Inflammatory macrophage treated with lipopolysaccharide for 4 hours (primary cell): ENCODE results near the gene SYCP2.
"Not testable (repeated sequence)": the region's sequence is repeated elsewhere in the genome, so short reads cannot be mapped to it uniquely, and the experiment has no call there.

Experiments used
- DNase-seq: peaks from one replicate; pipeline ENCODE4 v3.0.0-alpha.2; 2020

Gene SYCP2

GRCh38 chr20:59903621-59904020 is 29.8 kb downstream of the SYCP2 start:
- DNase-seq, result no peak

DNA sequence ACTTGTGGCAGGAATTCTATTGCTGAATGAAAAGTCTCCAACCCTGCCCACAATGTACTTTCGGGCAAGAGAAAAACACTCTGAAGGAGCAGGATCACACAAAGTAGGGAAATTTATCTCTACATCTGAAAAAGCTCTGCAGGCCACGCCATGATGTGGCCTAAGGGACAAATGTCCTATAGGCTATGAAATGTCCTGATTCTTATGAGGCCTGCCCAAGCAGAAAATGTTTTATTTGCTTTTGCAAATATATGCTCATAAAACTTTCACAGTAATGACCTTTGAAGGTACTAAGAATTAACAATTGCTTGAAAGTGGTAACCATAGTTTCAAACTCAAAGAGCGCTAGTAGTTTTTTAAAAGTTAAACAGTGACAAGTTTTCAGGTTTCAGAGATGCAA is 31.0 kb downstream of the SYCP2 start:
- DNase-seq, result no peak

GRCh38 chr20:59895908-59896307 is 37.5 kb downstream of the SYCP2 start:
- DNase-seq, result no peak

DNA sequence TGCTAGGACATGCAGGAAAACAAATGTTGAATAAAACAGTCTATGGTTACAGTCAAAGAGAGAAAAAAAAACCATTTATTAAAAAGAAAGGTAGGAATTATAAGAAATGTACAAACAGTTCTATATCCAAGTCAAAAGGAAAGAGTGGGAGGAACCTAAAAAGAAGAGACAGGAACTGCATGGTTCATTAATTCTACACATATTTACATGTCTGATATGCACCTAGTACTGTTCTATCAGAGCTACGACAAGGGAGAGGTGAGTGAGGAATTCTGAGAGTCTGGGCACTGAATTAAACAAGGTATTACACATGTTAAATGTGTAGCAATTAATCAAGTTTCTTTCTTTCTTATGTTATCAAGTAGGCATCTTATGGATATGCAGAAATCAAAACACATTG is 41.9 kb downstream of the SYCP2 start:
- no peak for DNase-seq

DNA sequence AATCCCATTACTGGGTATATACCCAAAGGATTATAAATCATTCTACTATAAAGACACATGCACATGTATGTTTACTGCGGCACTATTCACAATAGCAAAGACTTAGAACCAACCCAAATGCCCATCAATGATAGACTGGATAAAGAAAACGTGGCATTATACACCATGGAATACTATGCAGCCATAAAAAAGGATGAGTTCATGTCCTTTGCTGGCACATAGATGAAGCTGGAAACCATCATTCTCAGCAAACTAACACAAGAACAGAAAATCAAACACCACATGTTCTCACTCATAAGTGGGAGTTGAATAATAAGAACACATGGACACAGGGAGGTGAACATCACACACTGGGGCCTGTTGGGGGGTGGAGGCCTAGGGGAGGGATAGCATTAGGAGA is 43.4 kb downstream of the SYCP2 start:
- DNase-seq, result not testable (repeated sequence)

GRCh38 chr20:59888050-59888449 is 45.4 kb downstream of the SYCP2 start:
- DNase-seq, result no peak

GRCh38 chr20:59884494-59884893 is 48.9 kb downstream of the SYCP2 start:
- no peak for DNase-seq

DNA sequence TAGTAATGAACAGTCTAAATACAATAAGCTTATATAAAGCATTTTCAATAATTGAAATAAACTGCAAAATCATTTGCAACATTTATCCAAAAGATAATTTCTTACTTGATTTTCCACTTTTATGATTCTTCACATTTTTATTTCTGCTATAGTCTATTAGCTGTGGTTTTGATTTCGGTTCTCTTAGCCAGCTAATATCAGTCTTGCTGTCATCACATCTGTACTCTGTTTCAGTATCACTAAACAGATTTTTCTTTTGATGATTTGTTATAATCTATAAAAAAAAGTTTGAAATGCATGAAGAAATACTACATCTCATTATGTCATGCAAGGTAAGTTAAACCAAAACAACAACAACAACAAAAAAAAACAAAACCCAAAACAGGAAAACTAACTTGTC is 53.2 kb downstream of the SYCP2 start:
- no peak for DNase-seq

DNA sequence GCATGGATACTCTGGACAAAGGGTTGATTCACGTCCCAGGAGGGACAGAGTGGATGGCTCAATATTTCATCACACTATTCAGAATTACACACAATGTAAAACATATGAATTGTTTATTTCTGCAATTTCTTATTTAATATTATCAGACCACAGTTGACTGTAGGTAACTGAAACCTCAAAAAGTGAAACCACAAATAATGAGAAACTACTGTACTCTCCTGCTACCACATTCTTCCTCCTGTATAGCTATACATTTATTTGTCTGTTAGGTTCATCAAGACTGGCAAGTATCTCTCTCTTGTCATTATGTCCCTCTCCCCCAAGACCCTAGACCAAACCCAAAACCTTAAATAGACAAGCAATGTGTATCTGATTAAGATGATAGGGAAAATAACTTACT is 60.0 kb downstream of the SYCP2 start:
- DNase-seq, result no peak

DNA sequence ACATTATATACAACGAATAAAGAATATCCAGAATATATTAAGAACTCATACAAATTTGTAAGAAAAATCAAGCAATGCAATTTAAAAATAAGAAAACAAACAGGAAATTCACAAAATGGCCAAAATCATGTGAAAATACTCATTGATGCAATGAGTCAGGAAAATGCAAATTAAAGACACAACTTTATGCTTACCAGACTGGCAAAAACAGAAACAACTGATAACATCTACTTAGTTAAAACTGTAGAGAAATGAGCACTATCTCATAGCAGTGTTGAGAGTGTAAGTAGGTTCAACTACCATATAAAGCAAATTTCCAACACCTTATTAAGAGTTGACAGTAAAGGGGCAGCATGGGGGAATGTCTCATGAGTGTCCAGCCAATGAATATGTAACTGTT is 62.3 kb downstream of the SYCP2 start:
- DNase-seq, result no peak

DNA sequence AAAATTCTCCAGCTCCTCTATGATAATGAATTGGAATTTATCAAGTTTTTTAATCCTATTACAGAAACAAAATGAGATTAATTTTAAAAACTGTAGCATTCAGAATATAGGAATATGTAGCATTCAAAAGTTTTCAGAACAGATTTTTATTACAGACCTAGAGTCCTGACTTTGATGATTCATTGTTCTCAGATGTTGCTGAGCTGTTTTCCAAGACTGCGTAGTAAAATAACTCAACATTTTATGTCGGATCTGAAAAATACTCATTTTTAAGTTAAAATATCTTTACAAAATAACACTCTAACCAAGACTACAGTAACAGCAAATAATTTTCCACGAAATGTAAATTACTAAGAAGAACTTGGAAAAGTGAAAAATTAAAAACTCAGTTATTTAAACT is 67.1 kb downstream of the SYCP2 start:
- DNase-seq, result no peak

DNA sequence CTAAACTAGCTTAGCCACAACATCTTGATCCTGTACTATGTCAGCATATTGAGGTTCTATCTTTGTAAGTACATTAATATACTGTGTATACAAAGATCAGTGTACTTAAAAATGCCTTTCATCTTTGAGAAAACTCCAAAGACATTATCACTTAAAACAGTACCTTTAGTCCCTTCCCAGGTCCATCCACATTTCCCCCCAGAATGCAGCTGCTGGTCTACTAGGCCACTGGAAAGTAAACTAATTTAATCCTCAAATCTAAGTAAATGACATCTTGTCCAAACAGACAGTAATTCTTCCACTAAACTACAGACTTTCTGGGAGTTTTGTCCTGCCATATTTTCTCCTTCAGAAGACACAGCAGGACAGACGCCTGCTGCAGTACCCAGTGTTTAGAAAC is 68.7 kb downstream of the SYCP2 start:
- no peak for DNase-seq

GRCh38 chr20:59863058-59863457 is 70.4 kb downstream of the SYCP2 start:
- DNase-seq, result no peak

- DNase-seq, result no peak
Observed at GRCh38 chr20:59861401-59861800, 72.0 kb downstream of the SYCP2 start.

DNA sequence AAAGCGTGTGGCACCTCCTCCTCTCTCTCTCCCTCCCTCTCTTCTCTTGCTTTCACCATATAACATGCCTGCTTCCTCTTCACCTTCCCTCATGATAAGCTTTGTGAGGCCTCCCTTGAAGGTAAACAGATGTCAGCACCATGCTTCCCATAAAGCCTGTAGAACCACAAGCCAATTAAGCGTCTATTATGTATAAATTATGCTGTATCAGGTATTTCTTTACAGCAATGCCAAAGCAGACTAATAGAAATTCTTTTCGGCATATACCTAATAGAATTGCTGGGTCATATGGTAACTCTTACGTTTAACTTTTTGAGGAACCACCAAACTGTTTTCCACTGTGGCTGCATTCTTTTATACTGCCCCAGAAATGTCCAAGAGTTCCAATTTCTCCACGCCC is 75.0 kb downstream of the SYCP2 start:
- no peak for DNase-seq

DNA sequence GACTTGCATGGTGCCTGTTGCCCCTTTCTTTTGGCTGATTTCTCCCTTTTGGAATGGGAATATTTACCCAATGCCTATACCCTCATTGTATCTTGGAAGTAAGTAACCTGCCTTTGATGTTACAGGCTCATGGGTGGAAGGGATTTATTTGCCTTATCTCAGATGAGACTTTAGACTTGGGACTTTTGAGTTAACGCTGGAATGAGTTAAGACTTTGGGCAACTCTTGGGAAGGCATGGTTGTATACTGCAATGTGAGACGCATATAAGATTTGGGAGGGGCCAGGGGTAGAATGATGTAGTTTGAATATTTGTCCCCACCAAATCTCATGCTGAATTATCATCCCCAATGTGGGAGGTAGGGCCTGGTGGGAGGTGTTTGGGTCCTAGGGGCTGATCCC is 75.5 kb downstream of the SYCP2 start:
- DNase-seq, result no peak

- not testable (repeated sequence) for DNase-seq
Observed at GRCh38 chr20:59856941-59857340, 76.5 kb downstream of the SYCP2 start.

DNA sequence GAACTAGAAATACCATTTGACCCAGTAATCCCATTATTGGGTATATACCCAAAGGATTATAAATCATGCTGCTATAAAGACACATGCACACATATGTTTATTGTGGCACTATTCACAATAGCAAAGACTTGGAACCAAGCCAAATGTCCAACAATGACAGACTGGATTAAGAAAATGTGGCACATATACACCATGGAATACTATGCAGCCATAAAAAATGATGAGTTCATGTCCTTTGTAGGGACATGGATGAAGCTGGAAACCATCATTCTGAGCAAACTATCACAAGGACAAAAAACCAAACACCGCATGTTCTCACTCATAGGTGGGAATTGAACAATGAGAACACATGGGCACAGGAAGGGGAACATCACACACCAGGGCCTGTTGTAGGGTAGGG is 76.9 kb downstream of the SYCP2 start:
- not testable (repeated sequence) for DNase-seq

GRCh38 chr20:59850018-59850641 is 83.3 kb downstream of the SYCP2 start:
- DNase-seq, result peak; percentile 29

DNA sequence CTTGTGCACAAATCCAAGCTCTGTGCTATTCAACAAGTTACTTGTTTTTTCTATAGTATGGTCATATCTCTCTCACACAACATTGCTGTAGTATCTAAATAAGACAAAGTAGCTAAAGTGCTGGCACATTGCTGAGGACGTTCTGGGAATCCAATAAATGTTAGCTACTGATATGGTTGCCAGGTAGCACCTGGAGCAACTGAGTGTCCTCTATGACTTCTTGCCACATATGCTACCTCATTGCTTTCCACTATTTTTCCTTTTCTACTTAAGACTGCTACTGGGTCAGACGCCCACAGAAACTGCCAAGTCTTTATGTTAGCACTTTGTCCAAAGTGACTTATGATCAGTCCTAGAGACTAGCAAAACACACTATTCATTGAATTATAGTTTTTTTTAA is 85.3 kb downstream of the SYCP2 start:
- no peak for DNase-seq

DNA sequence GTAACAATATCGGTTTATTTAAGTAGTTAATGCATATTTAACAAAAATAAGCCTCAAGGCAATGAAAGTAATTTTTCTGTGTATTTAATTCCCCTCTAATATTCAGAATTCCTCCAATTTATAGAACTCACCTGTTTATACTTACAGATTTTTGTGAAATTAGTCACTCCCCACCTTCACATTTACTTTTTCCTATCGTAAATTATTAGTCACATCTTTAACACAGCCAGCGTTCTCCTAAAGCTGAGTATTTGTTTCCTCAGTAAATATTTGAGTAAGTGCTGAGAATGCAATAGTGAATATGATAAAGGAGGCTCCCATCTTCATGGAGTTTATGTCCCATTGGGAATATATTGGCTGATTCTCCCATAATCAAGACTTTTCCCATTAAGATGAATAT is 88.0 kb downstream of the SYCP2 start:
- no peak for DNase-seq

GRCh38 chr20:59839400-59839799 is 94.0 kb downstream of the SYCP2 start:
- no peak for DNase-seq

- no peak for DNase-seq
Observed at GRCh38 chr20:59837623-59838394, 95.6 kb downstream of the SYCP2 start.

GRCh38 chr20:59836767-59837166 is 96.7 kb downstream of the SYCP2 start:
- no peak for DNase-seq
